ENCODE data around the gene HOXB7.

Gene HOXB7

GRCh38 chr17:48587276-48588073 is 23.3 kb downstream of the HOXB7 start:
- Histone ChIP-seq H3K4me3 (ENCODE audit: low read length) (no peak overlapping the region), H3K36me3 (ENCODE audit: insufficient read depth, low read depth, low read length) (no peaks in the 10 kb centered on the region), H3K9me3 (ENCODE audit: insufficient read depth, low read depth, low read length) (peaks cover 5% of the 10 kb centered on the region; the same call in 1 of the 2 replicates), H3K9ac (ENCODE audit: low read depth, low read length) (no peak overlapping the region), H3K27me3 (ENCODE audit: insufficient read depth, low read length) (peaks cover 100% of the 10 kb centered on the region), H3K4me1 (ENCODE audit: insufficient read depth, low read length) (no peaks in the 10 kb centered on the region), H3K27ac (ENCODE audit: low read length) (no peak overlapping the region)

- Histone ChIP-seq H3K9ac (ENCODE audit: low read depth, low read length) (no peak overlapping the region), H3K27ac (ENCODE audit: low read length) (no peak overlapping the region), H3K36me3 (ENCODE audit: insufficient read depth, low read depth, low read length) (no peaks in the 10 kb centered on the region), H3K27me3 (ENCODE audit: insufficient read depth, low read length) (peaks cover 100% of the 10 kb centered on the region), H3K9me3 (ENCODE audit: insufficient read depth, low read depth, low read length) (peaks cover 7% of the 10 kb centered on the region; the same call in 1 of the 2 replicates), H3K4me3 (ENCODE audit: low read length) (no peak overlapping the region), H3K4me1 (ENCODE audit: insufficient read depth, low read length) (no peaks in the 10 kb centered on the region)
Observed at GRCh38 chr17:48586355-48587258, 24.2 kb downstream of the HOXB7 start.

GRCh38 chr17:48584223-48584741 is 26.5 kb downstream of the HOXB7 start:
- Histone ChIP-seq H3K9ac (ENCODE audit: low read depth, low read length) (no peak overlapping the region), H3K27ac (ENCODE audit: low read length) (no peak overlapping the region), H3K9me3 (ENCODE audit: insufficient read depth, low read depth, low read length) (peaks cover 7% of the 10 kb centered on the region; the same call in 1 of the 2 replicates), H3K4me1 (ENCODE audit: insufficient read depth, low read length) (no peaks in the 10 kb centered on the region), H3K4me3 (ENCODE audit: low read length) (no peak overlapping the region), H3K36me3 (ENCODE audit: insufficient read depth, low read depth, low read length) (no peaks in the 10 kb centered on the region), H3K27me3 (ENCODE audit: insufficient read depth, low read length) (peaks cover 100% of the 10 kb centered on the region)

- Histone ChIP-seq H3K9ac (ENCODE audit: low read depth, low read length) (no peak overlapping the region), H3K9me3 (ENCODE audit: insufficient read depth, low read depth, low read length) (peaks cover 7% of the 10 kb centered on the region; the same call in 1 of the 2 replicates), H3K4me3 (ENCODE audit: low read length) (no peak overlapping the region), H3K27me3 (ENCODE audit: insufficient read depth, low read length) (peaks cover 100% of the 10 kb centered on the region), H3K27ac (ENCODE audit: low read length) (no peak overlapping the region), H3K4me1 (ENCODE audit: insufficient read depth, low read length) (no peaks in the 10 kb centered on the region), H3K36me3 (ENCODE audit: insufficient read depth, low read depth, low read length) (no peaks in the 10 kb centered on the region)
Observed at GRCh38 chr17:48583708-48584222, 27.1 kb downstream of the HOXB7 start.

GRCh38 chr17:48582750-48583069 is 28.1 kb downstream of the HOXB7 start:
- Histone ChIP-seq H3K36me3 (ENCODE audit: insufficient read depth, low read depth, low read length) (no peaks in the 10 kb centered on the region), H3K4me1 (ENCODE audit: insufficient read depth, low read length) (no peaks in the 10 kb centered on the region), H3K27ac (ENCODE audit: low read length) (no peak overlapping the region), H3K9me3 (ENCODE audit: insufficient read depth, low read depth, low read length) (peaks cover 7% of the 10 kb centered on the region; the same call in 1 of the 2 replicates), H3K9ac (ENCODE audit: low read depth, low read length) (no peak overlapping the region), H3K4me3 (ENCODE audit: low read length) (no peak overlapping the region), H3K27me3 (ENCODE audit: insufficient read depth, low read length) (peaks cover 100% of the 10 kb centered on the region)

- Histone ChIP-seq H3K4me3 (ENCODE audit: low read length) (no peak overlapping the region), H3K27ac (ENCODE audit: low read length) (no peak overlapping the region), H3K36me3 (ENCODE audit: insufficient read depth, low read depth, low read length) (no peaks in the 10 kb centered on the region), H3K27me3 (ENCODE audit: insufficient read depth, low read length) (peaks cover 100% of the 10 kb centered on the region), H3K9ac (ENCODE audit: low read depth, low read length) (no peak overlapping the region), H3K4me1 (ENCODE audit: insufficient read depth, low read length) (no peaks in the 10 kb centered on the region), H3K9me3 (ENCODE audit: insufficient read depth, low read depth, low read length) (peaks cover 4% of the 10 kb centered on the region; the same call in 1 of the 2 replicates)
Observed at GRCh38 chr17:48579760-48580554, 30.9 kb downstream of the HOXB7 start.

GRCh38 chr17:48579471-48579759 is 31.4 kb downstream of the HOXB7 start:
- no peak overlapping the region for H3K27ac ChIP-seq (ENCODE audit: low read length)

GRCh38 chr17:48578616-48579470 is 32.0 kb downstream of the HOXB7 start:
- no peak overlapping the region for H3K9ac ChIP-seq (ENCODE audit: low read depth, low read length)
- no peak overlapping the region for H3K27ac ChIP-seq (ENCODE audit: low read length)
- H3K4me1 ChIP-seq (ENCODE audit: insufficient read depth, low read length), result no peaks in the 10 kb centered on the region
- H3K27me3 ChIP-seq (ENCODE audit: insufficient read depth, low read length), result peaks cover 100% of the 10 kb centered on the region
- H3K36me3 ChIP-seq (ENCODE audit: insufficient read depth, low read depth, low read length), result no peaks in the 10 kb centered on the region
- H3K4me3 ChIP-seq (ENCODE audit: low read length), result no peak overlapping the region
- peaks cover 4% of the 10 kb centered on the region; the same call in 1 of the 2 replicates for H3K9me3 ChIP-seq (ENCODE audit: insufficient read depth, low read depth, low read length)

More at GRCh38 chr17:48579471-48579759, 31.4 kb downstream of the HOXB7 start:
- H3K36me3 ChIP-seq (ENCODE audit: insufficient read depth, low read depth, low read length), result no peaks in the 10 kb centered on the region
- H3K9ac ChIP-seq (ENCODE audit: low read depth, low read length), result no peak overlapping the region
- H3K4me3 ChIP-seq (ENCODE audit: low read length), result no peak overlapping the region
- no peaks in the 10 kb centered on the region for H3K4me1 ChIP-seq (ENCODE audit: insufficient read depth, low read length)
- peaks cover 100% of the 10 kb centered on the region for H3K27me3 ChIP-seq (ENCODE audit: insufficient read depth, low read length)
- H3K9me3 ChIP-seq (ENCODE audit: insufficient read depth, low read depth, low read length), result peaks cover 4% of the 10 kb centered on the region; the same call in 1 of the 2 replicates

- Histone ChIP-seq H3K9me3 (ENCODE audit: insufficient read depth, low read depth, low read length) (peaks cover 4% of the 10 kb centered on the region; the same call in 1 of the 2 replicates), H3K27me3 (ENCODE audit: insufficient read depth, low read length) (peaks cover 100% of the 10 kb centered on the region), H3K9ac (ENCODE audit: low read depth, low read length) (no peak within 1 kb of the TSS), H3K4me3 (ENCODE audit: low read length) (no peak within 1 kb of the TSS), H3K27ac (ENCODE audit: low read length) (no peak within 1 kb of the TSS), H3K4me1 (ENCODE audit: insufficient read depth, low read length) (no peaks in the 10 kb centered on the region), H3K36me3 (ENCODE audit: insufficient read depth, low read depth, low read length) (no peaks in the 10 kb centered on the region)
Observed at GRCh38 chr17:48577946-48578615, 32.7 kb downstream of the HOXB7 start, which contains the start of gene HOXB4. Gene HOXB4 (minus strand): TSS chr17:48578350. CDS start chr17:48578319, 31 bp downstream.

GRCh38 chr17:48577330-48577945 is 33.4 kb downstream of the HOXB7 start:
- H3K4me3 ChIP-seq (ENCODE audit: low read length), result no peak overlapping the region
- H3K9me3 ChIP-seq (ENCODE audit: insufficient read depth, low read depth, low read length), result peaks cover under 1% of the 10 kb centered on the region; the same call in 1 of the 2 replicates
- H3K4me1 ChIP-seq (ENCODE audit: insufficient read depth, low read length), result no peaks in the 10 kb centered on the region
- no peak overlapping the region for H3K27ac ChIP-seq (ENCODE audit: low read length)
- H3K27me3 ChIP-seq (ENCODE audit: insufficient read depth, low read length), result peaks cover 100% of the 10 kb centered on the region
- H3K36me3 ChIP-seq (ENCODE audit: insufficient read depth, low read depth, low read length), result no peaks in the 10 kb centered on the region
- no peak overlapping the region for H3K9ac ChIP-seq (ENCODE audit: low read depth, low read length)

Data from iPS-20b (cell line).